CD4-positive, alpha-beta T cell treated with Interleukin-1 beta for 1 hour (primary cell): Measurements from ENCODE around the gene DNAL4.

Experiments used
- DNase-seq, 2 donors: peaks; one replicate each; pipeline ENCODE4 v3.0.0-alpha.2; 2020 to 2022

DNAL4 gene

DNA sequence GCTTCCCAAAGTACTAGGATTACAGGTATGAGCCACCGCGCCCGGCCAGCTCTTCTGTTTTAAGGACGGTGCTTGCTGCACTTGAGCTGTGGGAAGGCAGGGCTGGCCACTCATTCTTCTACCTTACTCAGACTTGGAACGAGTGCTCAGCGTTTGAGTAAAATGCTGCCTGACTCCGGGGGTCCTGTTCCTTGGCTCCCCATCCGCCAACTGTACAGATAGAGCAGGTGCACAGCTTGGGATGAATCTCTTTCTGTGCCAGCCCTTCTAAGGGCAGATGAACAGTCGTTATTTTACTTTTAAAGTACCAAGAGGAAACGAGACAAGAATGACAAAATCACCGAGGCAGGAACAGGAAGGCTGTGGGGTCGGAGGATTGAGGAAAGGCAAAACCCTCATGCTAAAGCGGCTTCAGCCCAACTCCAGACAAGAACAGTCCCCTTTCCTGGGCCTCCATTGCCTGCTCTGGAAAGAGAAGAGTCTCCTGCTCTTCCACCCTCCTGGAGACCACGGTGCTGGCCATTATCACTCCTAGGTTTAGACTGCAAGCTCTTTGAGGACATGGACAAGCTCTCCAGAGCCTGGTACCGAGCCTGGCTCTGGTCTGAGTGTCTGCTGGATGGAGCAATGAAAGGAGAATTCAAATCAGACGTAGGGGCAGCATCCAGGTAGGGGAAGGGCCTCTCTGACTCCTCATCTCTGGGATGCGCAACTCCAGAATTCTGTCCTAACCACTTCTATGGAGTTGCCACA lies 37.1 kb downstream of the DNAL4 start:
- DNase-seq: no peak

DNA sequence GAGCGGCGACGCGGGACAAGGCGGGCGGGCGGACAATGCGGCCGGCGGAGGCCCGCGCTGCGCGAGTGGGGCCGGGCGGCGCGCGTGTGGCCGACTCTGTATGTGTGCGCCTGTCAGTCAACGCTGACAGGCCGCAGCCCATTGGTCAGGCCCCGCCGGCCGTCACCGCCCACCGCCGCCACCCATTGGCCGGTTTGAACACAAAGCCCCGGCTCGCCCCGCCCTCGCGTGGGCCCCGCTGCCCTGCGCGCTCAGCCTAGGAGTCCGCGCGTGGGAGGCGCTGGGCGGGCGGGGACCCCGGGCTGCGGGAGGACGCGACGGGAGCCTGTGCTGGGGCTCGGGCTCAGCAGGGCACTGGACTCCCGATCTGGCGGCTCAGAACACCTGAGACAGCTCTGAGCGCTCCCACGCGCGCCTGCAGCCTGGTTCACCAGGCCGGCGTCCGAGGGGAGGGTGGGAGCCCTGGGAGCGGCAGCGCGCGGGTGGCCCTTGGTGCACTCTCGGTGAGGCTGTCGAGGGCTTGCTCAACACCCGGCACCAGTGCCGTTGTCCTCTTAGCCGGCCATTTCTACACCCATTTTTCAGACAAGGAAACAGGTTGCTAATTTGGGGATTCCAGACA lies 37.9 kb downstream of the DNAL4 start, which contains the start of gene SUN2:
Gene SUN2 (minus strand): TSS at position 88 of the 622 bp plus-strand sequence. CDS start 3,370 bp downstream, outside the sequence.
- DNase-seq: peak; percentile 93 to 95

DNA sequence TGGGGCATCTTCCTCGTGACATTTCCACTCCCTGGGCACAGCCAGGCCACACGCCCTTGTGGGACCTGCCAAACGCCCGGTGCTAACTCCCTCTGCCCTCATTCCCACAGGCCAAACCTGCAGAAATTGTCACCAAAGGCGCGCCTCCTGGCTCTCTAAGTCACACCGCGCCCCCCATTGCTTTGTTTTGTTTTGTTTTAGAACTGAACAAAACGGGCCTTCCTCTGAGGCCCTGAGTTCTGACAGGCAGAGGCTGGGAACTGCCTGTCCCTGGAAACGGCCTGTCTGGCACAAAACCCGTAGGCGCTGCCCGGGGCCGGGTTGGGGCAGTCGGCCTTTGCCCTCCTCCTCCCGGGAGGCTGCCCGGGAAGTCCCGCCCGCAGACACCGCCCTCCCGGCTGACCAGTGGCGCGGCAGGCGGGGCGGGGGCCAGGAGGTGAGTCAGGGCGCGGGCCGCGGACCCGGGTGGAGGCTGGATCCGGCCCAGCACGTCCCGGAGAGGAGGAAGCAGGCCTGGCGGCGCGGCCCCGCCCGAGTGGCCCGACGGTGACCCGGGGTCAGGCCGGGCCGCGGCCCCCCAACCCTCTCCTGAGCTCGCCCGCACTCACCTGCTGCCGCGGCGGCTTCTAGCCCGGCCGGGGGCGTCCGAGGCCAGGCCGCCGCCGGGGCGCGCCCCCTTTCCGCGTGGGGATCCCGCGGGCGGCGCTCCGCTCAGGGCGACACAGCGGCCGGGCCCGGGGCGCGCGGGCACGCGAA lies 38.6 kb downstream of the DNAL4 start:
- DNase-seq: peak; percentile 50 to 84

DNA sequence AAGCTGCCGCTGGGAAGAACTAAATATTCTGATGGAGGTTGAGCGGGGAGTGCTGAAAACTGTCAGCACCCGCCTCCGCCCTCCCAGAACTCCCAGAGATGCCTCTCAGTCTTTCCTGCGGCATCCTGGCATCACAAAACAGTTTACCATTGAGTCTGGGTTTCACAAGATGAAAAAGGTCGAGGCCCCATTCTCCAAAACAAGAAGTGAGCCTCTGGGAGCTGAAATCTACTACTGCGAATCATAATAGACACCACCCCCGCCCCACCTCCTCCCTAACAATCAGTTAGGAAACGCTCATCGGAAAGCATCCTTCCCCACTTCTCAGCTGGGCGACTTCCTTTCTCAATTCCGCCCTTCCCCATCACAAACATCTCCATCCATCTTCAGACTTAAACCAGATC lies 39.2 kb downstream of the DNAL4 start:
- DNase-seq: peak in 1 of 2 donors; percentile 50

DNA sequence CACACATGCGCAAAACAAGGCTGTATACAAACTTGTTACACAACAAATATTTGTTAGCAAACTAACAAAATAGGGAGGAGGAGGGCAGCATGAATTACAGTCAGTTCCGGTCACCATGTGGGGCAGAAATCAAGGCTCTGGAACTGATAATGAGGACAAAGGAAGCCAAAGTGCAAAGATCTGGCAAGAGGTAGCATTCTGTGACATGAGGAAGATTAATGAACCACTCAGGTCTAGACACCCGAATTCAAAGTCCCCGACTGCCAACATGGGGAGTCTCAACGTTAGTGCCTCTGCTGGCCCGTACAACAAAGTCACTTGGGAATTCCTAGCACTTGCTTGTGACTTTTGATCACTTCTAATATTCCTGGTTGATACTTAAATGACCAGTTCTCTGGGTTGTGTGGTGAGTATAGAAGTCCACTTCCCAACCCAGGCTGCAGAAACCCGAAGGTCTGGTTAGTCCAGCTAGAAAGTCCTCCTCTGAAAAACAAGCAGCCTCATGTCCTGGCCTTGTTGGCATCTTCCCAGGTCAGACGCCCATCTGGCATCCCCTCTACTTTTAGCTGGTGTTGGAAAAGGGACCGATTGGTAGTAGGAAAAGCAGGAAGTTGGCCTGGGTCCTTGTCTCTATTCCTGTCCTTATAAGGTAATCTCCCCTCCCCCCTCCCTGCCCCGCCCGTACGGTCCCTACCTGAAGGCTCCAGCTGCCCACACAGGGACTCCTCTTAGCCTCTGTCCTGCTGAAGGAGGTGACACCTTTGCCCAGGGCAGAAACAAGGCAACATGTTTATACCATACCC lies 39.8 kb downstream of the DNAL4 start:
- no peak for DNase-seq

DNA sequence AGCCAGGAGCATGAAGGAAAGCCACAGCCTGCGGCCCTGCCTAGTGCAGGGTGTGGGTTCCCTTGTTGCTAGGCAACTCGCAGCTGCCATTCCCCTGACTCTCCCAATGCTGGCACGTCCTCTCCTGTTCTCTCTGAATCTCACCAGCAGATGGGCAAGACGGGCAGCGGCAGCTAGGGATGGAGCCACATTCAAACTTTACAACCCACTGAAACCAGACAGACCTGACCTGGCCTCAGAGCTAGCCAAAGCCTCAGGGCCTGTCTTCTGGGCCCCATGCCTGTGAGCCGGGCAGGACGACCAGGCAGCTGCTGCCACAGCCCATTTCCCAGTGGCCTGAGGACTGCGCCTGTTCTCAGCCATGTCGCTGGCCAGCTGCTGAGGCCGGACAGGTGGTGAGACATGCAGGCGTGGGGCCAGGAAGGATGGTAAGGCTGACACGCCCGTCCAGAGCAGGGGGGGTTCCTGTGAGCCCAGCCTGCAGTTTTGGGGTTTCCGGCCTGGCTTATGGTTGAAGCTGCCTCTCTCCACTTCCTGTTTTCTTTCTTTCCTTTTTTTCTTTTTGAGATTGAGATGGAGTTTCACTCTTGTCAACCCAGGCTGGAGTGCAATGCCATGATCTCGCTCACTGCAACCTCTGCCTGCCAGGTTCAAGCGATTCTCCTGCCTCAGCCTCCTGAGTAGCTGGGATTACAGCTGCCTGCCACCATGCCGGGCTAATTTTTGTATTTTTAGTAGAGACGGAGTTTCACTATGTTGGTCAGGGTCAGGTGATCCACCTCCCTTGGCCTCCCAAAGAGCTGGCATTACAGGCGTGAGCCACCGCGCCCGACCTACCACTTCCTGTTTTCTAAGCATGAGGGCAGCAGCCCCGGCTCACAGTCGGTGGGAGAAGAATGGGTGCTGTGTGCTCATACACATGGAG lies 42.3 kb downstream of the DNAL4 start:
- DNase-seq: peak; percentile 81 to 83

DNA sequence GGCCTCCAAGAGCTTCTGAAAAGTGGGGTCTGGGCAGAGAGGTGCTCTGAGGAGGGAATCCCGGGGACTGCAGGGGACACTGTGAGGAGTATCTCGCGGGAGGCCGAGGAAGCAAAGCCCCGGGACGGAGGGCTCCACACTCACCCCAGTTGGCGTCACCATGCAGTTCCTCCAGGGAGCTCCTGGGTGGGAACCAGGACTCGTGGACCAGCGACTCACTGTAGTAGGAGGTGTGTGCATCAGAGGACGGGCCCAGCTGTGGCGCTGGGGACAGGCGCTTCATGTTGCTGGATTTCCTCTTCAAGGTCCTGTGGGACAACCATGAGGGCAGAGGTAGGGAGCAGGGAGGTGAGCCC lies 42.9 kb downstream of the DNAL4 start:
- DNase-seq: no peak

DNA sequence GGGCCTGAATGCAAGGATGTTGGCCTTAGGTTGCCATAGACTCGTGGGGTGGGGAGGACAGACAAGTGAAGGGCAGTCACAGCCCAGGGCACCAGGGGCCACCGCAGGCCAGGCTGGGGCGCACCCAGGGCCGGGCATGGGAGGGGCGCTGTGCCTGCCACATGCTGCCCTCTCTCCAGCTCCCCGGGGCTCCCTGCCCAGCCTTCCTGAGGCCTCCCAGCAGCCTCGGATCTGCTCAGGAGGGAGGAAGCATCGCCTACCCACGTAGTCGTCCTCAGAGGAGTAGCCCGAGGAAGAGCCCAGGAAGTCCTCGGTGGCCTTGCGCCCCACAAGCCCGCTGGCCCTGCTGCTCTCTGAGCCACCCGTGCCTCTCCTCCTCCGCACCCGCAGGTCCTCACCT lies 43.3 kb downstream of the DNAL4 start:
- DNase-seq: no peak

DNA sequence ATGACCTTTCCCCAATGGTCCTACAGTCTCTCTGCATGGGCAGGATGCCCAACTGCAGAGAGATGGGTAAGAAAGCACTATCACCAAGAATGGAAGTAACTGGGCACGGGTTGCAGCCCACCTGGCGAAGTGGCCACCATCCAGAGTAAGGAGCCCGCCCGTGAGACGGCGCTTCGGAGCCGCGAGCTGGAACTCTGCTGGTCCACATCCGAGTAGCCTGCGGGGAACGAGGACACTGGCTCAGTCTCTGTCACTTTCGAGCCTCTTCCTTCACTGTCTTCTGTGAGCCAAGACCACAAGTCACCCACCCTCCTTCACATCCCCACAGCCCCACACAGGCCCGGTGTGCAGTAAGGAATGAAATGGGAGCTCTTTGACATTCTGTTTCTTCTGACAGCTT lies 43.8 kb downstream of the DNAL4 start:
- no peak for DNase-seq

DNA sequence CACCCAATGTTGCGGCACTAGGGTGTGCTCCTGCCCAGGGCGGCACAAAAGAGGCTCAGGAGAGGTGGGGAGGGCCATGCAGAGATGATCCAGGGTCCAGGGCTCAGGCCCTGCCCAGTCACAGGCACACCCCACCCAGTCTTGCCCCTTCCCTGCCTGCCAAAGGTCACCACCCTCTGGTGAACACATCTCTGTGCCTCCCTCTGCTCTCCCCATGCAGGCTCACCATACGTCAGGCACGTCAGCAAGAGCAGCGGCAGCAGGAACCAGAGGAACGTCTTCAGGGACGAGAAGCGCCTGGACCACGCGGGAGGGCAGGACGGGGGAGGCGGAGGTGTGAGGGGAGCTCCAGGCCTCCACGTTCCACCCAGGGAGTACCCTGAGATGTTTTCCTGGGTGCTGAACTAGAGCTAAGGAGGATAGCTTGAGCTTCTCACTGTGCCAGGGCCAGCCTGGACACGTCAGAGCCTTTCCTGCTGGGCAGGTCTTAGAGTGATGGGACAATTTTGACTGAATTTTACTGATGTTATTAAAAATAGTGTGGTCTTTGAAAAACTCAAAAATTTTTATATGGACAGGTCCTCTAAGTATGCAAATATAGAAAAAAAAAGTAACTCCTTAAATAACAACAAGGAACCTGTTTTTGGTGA lies 45.3 kb downstream of the DNAL4 start:
- DNase-seq: no peak

DNA sequence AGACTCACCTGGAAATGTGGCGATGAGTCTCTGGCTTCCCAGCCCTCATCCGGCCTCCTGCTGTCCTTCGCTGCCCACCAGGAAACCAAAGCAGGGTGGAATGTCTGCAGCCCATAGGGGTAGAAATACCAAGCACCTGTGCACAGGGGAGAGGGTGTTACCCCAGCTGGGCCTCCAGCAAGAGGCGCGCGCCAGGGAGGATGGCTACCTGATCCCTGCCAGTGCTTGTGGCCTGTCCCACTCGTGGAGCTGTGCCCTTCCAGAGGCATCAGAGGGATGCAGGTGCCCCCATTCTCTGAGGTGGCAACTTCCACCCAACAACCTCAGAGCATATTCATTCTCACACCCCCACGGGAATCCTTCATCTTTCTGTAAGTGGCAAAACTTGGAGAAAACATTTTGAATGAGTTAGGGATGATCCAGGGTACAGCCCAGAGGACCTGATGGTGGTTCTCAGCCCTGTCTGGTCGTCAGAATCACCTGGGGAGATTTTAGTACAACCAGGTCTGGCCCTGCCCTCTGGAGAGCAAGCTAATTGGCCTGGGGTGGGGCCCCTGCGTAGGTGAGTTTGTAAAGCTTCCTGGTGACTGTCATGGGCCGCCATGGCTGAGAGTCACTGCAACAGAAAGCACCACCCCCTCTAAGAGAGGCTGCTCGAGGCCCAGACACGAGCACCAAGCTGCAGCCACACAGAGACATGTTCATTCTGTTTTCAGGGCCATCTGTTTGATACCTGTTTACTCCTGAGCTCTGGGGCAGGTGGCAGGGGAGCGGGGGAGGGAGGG lies 48.1 kb downstream of the DNAL4 start:
- DNase-seq: no peak

DNA sequence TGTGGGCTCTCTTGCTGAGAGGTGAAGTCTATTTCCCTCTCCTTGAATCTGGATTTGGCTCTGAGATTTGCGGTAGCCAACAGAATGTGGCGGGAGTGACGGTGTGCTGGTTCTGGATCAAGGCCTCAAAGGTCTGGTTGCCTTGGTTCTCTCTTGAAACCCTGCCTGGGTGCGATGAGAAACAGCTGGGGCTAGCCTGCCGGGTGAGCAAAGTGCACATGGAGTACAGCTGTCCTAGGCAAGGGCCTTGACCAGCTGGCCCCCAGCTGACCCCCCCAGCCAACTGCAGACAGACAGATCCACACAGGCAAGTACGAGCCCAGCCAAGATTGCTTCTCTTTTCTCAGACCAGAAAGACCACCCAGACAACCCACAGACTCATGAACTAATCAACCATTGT lies 49.0 kb downstream of the DNAL4 start:
- DNase-seq: no peak

DNA sequence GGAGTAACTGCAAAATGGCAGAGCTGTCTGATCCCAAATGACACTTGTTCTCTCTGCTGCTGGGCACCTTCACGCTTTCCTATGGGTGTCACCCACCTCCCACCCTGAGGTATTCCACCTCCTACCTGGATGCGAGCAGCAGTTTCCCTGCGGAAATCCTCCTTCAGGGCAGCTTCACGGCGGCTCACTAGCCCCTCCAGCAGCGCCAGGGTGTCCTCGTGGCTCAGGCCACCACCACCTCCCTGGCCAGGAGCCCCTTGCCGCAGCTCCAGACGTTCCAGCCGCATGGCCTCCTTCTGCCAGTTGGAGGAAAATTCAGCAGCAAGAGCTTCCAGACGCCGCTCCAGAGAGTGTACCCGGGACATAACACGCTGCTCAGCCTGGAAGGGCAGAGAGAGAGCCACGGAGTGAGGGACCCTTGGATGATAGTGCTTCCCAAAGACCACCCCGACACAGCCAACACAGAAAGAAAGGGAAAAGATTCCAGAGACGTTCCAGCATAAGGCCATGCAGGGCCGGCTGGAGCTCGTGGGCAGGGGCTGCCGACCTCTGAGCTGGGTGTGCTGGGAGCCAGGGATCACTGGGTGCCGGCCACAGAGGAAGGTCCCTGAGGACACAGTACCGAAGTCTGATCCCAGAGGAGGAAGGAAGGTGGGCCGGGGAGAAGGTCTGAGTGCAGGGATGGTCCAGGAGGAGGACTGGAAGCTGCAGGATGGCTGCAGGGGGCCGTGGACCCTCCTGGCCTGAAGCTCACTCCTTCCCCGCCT lies 51.6 kb downstream of the DNAL4 start:
- no peak for DNase-seq

DNA sequence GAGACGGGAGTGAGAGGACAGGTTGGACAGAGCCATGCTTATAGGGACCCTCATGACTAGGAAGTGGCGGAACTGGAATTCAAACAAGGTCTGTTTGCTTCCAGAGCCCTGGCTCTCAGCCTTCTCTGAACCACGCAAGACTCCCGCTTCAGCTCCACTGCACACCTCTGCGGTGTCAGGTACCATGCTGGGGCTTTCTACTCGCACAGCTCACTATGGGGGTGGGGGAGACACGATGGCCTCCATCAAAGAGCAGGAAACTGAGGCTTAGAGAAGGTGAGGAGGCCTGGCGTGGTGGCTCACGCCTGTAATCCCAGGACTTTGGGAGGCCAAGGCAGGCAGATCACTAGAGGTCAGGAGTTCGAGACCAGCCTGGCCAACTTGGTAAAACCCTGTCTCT lies 52.4 kb downstream of the DNAL4 start:
- DNase-seq: no peak

DNA sequence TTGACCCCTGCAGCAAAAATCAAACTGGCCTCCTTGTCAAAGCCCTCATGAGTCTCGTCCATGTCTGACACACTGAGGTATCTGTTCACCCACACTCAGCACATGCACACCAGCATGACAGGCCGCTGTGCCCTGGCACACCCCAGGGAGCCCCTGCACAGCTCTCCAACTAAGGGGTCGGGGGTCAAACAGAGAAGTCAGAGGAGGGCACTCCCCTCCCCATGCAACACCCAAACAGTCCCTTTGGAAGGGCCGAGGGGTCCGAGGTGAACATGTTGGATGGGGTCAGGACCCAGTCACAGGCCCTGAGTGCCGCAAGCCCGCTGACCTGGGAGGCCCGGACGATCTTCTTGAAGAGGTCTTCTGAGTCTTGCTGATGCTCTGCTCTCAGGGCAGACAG lies 52.8 kb downstream of the DNAL4 start:
- no peak for DNase-seq

DNA sequence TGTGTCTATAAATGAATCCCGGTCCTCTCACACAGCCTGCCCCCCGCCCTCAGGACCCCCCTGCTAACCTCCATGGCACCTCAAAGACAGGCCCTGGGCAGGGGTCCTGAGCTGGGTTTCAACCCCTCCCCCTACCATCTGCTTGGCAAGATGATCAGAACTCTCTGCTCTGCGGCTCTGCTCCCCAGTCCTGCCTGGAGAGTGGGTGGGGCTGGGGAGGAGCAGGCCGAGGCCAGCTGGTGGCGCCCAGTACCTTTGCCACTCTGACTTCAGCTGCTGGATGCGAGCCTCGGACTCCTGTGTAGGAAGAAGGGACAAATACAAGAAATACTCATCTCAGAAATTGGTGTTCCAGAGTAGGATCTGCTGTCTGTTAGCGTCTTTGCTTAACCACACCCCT lies 53.2 kb downstream of the DNAL4 start:
- DNase-seq: no peak

DNA sequence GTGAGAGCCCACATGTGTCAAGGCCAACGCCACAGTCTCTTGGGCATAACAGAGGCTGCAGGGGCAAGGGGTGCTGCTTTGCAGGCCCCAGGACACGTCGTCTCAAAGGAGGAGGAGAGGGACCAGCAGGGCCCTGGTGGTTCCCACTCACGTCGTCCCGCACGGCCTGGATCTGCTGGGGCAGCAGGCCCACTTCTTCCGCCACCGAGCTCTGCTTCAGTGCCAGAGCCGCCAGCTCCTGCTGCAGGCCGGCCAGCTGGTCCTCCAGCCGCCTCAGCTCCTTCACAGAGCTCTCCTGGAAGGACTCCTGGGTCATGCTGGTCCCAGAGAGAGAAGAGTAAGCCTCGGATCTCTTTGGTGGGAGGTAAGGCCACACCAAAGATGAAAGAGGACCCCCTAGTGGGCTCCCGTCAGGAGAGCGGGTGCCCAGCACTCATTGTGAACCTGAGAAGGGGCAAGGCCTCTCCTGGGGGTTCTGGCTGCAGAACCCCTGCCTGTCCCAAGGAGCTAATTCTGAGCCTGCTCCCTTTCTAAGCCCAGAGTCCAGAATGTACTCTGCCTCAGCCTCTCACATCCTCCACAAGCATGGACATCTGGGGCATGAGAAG lies 53.7 kb downstream of the DNAL4 start:
- DNase-seq: no peak

DNA sequence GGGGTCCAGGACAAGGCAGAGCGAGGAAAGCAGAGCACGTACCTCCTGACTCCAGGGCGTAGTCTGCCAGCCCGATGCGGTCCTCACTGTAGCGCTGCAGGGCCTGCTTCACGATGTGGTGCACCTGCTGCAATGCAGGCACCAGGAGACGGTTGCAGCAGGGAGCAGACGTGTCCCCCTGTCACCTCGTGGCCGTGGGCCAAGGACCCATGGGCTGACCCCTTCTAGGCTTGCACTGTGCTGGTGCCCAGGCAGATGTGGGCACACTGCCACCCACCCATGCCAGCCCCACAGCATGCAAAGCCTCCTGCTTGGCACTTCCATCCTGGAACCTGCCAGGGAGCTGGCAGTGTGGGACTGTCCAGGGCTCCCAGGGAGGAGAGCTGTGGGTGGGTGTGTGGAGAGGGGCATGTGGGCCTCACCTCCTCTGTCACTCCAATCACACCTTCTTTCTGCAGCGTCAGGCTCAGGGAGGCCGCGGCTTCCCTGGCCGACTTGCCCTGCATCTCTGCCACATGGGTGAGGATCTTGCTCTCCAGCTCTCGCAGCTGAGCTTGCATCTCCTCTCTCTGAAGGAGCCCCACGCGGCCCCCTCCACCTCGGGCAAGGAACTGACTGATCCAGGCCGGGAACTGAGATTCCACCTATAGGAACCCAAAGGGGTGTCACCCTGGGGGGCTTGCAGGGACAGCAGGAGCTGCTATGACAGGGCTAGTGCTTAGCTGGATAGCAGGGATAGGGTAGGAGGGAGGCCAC lies 54.5 kb downstream of the DNAL4 start:
- DNase-seq: no peak
